Activated T-helper 2 cell treated with anti-CD3 and anti-CD28 coated beads, Interferon-gamma antibody, Interleukin-2, Interleukin-4, amounts not matched to agents 10 μg/mL and 5 μg/mL and 100 μg/mL, durations not matched to agents 14 hours and 24 hours and 36 hours (primary cell): Measurements from ENCODE around the gene OR4E1. TPM values are rescaled to one million over a fixed set of nuclear protein-coding genes. Genes with fewer than 3 reads are reported as not detected.

ENCODE experiments used
- DNase-seq: peaks from one replicate; pipeline ENCODE4 v3.0.0; 2021; ENCODE audit warnings: low spot score
- H3K27ac Mint-ChIP-seq: one replicate; pipeline ENCODE4 v1.8.0; 2021; ENCODE audit warnings: mixed read lengths
- H3K27me3 Mint-ChIP-seq: one replicate; pipeline ENCODE4 v1.8.0; 2021; ENCODE audit warnings: low read depth, mixed read lengths
- H3K36me3 Mint-ChIP-seq: one replicate; pipeline ENCODE4 v1.8.0; 2021; ENCODE audit warnings: low read depth, mixed read lengths
- H3K4me1 Mint-ChIP-seq: one replicate; pipeline ENCODE4 v1.8.0; 2021; ENCODE audit warnings: low read depth, mixed read lengths
- H3K4me3 Mint-ChIP-seq: one replicate; pipeline ENCODE4 v1.8.0; 2021; ENCODE audit warnings: low read depth, mild to moderate bottlenecking, moderate library complexity, mixed read lengths
- H3K9me3 Mint-ChIP-seq: one replicate; pipeline ENCODE4 v1.8.0; 2021; ENCODE audit warnings: mixed read lengths
- intact Hi-C: fragments of 100-400 bp; cut with micrococcal nuclease; formaldehyde crosslinking; loops from one replicate; pipeline ENCODE4 v1.15.1; 2023
- total RNA-seq: library from RNA; stranded (reverse); gene quantifications from 2 replicates; pipeline ENCODE4 v1.2.3, GENCODE V29; 2022

Gene OR4E1
- total RNA-seq, 1 donor from 2014 or later, result 0.07 TPM

DNA sequence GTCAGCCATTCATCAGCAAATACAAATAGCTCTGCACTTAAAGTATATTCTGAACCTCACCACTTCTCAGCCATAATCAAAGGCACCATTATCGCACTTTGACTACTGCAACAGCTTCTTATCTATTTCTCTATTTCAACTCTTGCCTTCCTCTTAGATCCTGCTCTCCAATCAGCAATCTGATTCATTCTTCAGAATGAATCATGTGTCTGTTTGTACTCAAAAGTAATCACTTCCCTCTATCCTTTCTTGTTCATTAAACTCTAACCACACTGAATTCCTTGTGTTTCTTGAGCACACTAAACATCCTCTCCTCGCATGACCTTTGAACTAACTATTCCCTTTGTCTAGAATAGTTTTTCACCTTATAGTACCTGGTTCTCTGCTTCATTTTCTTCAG lies 12.8 kb upstream of the OR4E1 start:
- H3K4me1 Mint-ChIP-seq, result no peaks in the 10 kb centered on the region
- H3K36me3 Mint-ChIP-seq, result no peaks in the 10 kb centered on the region
- DNase-seq, result no peak
- peaks cover 16% of the 10 kb centered on the region for H3K27me3 Mint-ChIP-seq
- intact Hi-C loops, result no loop called here
- H3K4me3 Mint-ChIP-seq, result no peak overlapping the region
- H3K9me3 Mint-ChIP-seq, result no peaks in the 10 kb centered on the region
- no peak overlapping the region for H3K27ac Mint-ChIP-seq

- intact Hi-C loops, result no loop called here
- Mint-ChIP-seq H3K4me1 (no peaks in the 10 kb centered on the region), H3K27ac (no peak overlapping the region), H3K36me3 (no peaks in the 10 kb centered on the region), H3K27me3 (peaks cover 23% of the 10 kb centered on the region), H3K4me3 (no peak overlapping the region), H3K9me3 (peaks cover 5% of the 10 kb centered on the region)
- no peak for DNase-seq
Measured at GRCh38 chr14:21680072-21680471, 6.5 kb upstream of the OR4E1 start.

- Mint-ChIP-seq H3K27me3 (peaks cover 6% of the 10 kb centered on the region), H3K9me3 (peaks cover 5% of the 10 kb centered on the region), H3K4me1 (no peaks in the 10 kb centered on the region), H3K36me3 (no peaks in the 10 kb centered on the region), H3K4me3 (no peak overlapping the region), H3K27ac (no peak overlapping the region)
- DNase-seq, result no peak
- intact Hi-C loops, result no loop called here
Measured at GRCh38 chr14:21675566-21675965, 1.9 kb upstream of the OR4E1 start.

DNA sequence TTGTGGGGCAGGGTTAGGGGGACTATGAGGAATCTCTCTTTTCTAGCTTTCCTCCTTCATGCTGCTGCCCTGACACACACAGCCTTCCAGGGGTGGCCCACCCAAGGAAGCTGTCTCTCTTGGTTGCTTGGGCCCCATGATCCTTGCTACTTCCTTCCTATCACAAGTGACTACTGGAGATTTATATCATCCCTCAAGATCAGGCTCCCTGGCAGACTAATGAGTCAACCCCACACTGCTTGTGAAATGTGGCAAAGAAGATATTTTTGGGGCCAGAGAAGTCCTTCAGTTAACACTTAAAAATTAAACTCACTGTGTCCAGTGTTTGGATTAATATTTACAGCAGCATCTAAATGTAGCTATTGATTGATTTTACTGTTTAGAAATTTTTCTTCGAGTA lies 1.5 kb downstream of the OR4E1 start:
- Mint-ChIP-seq H3K4me3 (no peak overlapping the region), H3K9me3 (peaks cover 5% of the 10 kb centered on the region), H3K27me3 (peaks cover 2% of the 10 kb centered on the region), H3K27ac (no peak overlapping the region), H3K4me1 (no peaks in the 10 kb centered on the region), H3K36me3 (no peaks in the 10 kb centered on the region)
- intact Hi-C loops, result no loop called here
- no peak for DNase-seq

- H3K36me3 Mint-ChIP-seq, result no peaks in the 10 kb centered on the region
Measured at GRCh38 chr14:21671371-21671770, 2.2 kb downstream of the OR4E1 start.

DNA sequence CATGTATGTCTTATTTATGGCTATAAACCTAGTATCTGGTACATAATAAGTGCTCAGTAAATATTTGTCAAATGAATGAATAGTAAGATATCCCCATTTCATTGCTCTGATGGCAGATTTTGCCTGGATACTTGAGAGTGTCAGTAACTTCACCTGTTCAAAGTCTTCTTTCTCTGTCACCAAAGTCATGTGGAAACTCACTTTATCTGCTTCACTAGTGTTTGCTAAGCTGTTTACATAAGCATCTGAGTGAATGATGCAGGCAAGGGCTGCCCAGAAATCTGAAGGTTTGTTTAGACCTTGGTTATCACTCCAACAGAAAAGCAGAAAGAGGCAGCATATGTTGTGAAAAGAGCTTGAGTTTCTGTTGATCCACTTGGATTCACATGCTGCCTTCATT lies 4.3 kb downstream of the OR4E1 start:
- Mint-ChIP-seq H3K27ac (no peak overlapping the region), H3K4me1 (no peaks in the 10 kb centered on the region), H3K9me3 (no peaks in the 10 kb centered on the region), H3K4me3 (no peak overlapping the region), H3K27me3 (peaks cover 2% of the 10 kb centered on the region), H3K36me3 (no peaks in the 10 kb centered on the region)
- DNase-seq, result no peak
- intact Hi-C loops, result no loop called here

More at GRCh38 chr14:21671371-21671770, 2.2 kb downstream of the OR4E1 start:
- H3K9me3 Mint-ChIP-seq, result peaks cover 5% of the 10 kb centered on the region
- DNase-seq, result no peak
- no peak overlapping the region for H3K4me3 Mint-ChIP-seq
- intact Hi-C loops, result no loop called here
- H3K27ac Mint-ChIP-seq, result no peak overlapping the region
- peaks cover 2% of the 10 kb centered on the region for H3K27me3 Mint-ChIP-seq
- H3K4me1 Mint-ChIP-seq, result no peaks in the 10 kb centered on the region

- H3K9me3 Mint-ChIP-seq, result no peaks in the 10 kb centered on the region
- H3K36me3 Mint-ChIP-seq, result no peaks in the 10 kb centered on the region
- H3K4me3 Mint-ChIP-seq, result no peak overlapping the region
- intact Hi-C loops, result no loop called here
- H3K4me1 Mint-ChIP-seq, result no peaks in the 10 kb centered on the region
- no peak overlapping the region for H3K27ac Mint-ChIP-seq
- DNase-seq, result no peak
- H3K27me3 Mint-ChIP-seq, result peaks cover 2% of the 10 kb centered on the region
Measured at GRCh38 chr14:21668377-21668776, 5.2 kb downstream of the OR4E1 start.

- intact Hi-C loops, result no loop called here
- Mint-ChIP-seq H3K27me3 (peaks cover 7% of the 10 kb centered on the region), H3K27ac (no peak overlapping the region), H3K4me1 (no peaks in the 10 kb centered on the region), H3K9me3 (no peaks in the 10 kb centered on the region), H3K4me3 (no peak overlapping the region), H3K36me3 (no peaks in the 10 kb centered on the region)
- no peak for DNase-seq
Measured at GRCh38 chr14:21656980-21657379, 16.6 kb downstream of the OR4E1 start.

GRCh38 chr14:21654215-21654614 lies 19.4 kb downstream of the OR4E1 start:
- Mint-ChIP-seq H3K4me3 (no peak overlapping the region), H3K9me3 (no peaks in the 10 kb centered on the region), H3K27ac (no peak overlapping the region), H3K36me3 (no peaks in the 10 kb centered on the region), H3K27me3 (peaks cover 7% of the 10 kb centered on the region), H3K4me1 (no peaks in the 10 kb centered on the region)
- DNase-seq, result no peak
- intact Hi-C loops, result no loop called here

DNA sequence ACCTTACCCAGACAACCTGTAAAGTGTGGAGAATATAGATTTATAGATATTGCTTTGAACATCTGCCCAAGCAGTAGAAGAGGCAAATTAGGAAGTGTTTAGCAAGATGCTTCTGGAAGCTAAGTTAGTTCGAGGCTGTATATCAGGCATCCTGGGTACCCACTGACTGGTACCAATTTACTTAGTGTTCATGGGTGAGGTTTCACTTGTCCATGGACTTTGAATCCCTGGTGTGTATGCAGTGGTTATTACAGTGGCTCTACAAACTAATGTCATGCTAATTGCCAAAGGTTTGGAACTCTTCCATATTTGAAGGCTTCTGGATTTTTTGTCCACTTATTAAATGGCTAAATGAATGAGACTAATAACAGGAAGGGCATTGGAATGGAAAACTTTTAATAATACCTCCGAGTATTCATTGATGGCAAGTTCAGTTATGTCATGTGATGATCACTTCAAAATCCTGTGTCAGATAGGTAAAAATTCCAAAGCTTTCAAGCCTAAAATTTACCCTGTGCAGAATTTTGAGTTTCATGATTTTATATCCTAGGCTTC lies 20.2 kb downstream of the OR4E1 start, which contains the start of gene OR4E2:
Gene OR4E2, plus strand, starts transcription at position 505 of the 555 bp plus-strand sequence. CDS start 11,248 bp downstream, outside the sequence.
- Mint-ChIP-seq H3K27ac (no peak within 1 kb of the TSS), H3K4me1 (no peaks in the 10 kb centered on the region), H3K27me3 (peaks cover 6% of the 10 kb centered on the region), H3K36me3 (no peaks in the 10 kb centered on the region), H3K9me3 (no peaks in the 10 kb centered on the region), H3K4me3 (no peak within 1 kb of the TSS)
- intact Hi-C loops, result no loop called here
- DNase-seq, result no peak

DNA sequence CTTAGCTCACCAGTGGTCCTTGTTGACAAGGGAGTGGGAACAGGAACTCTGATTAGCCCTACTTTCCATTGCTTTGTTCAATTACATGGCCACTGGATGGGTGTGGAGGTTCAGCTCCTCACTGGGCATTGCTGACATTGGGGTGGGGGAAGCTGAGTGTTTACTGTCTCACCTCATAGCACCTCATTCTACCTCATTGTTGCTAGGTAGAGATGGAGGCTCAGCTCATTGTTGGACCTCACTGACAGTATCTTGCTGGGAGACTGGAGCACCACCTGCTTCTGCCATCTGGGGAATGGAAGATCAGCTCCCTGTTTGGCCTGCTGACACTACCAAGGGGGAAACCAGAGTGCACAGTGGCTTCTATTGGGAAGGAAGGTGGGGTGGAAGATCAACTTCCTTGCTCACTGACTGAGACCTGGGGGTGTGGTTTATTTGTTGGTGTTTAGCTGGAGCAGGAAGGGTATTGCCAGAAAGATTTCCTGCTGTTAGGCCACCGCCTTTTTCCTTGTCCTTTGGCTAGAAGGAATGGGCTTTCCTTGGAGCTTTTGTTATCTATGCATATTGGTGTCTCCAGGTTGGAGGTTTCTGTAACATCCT lies 21.3 kb downstream of the OR4E1 start:
- Mint-ChIP-seq H3K4me1 (no peaks in the 10 kb centered on the region), H3K27ac (no peak overlapping the region), H3K36me3 (no peaks in the 10 kb centered on the region), H3K4me3 (no peak overlapping the region), H3K27me3 (peaks cover 6% of the 10 kb centered on the region), H3K9me3 (no peaks in the 10 kb centered on the region)
- no peak for DNase-seq
- intact Hi-C loops, result no loop called here

DNA sequence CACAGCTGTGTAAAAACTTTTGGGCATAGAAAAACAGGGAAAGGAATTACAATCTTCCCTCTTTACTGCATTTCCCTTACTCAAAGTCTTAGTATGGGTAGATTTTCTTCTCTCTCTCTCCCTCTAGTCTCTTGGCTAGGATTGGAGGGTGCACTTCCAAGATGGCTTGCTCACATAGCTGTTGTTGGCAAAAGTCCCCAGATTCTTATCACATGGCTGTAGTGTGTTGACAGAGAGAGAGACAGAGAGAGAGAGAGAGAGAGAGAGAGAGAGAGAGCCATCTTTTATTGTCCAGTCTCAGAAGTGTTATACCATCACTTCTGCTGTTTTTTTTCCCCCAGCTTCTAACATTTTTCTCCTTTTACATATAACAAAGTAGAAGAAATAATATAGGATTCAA lies 26.2 kb downstream of the OR4E1 start:
- no peak overlapping the region for H3K4me3 Mint-ChIP-seq
- no peaks in the 10 kb centered on the region for H3K36me3 Mint-ChIP-seq
- peaks cover 6% of the 10 kb centered on the region for H3K27me3 Mint-ChIP-seq
- no peaks in the 10 kb centered on the region for H3K9me3 Mint-ChIP-seq
- no peaks in the 10 kb centered on the region for H3K4me1 Mint-ChIP-seq
- no peak for DNase-seq
- intact Hi-C loops, result no loop called here
- H3K27ac Mint-ChIP-seq, result no peak overlapping the region

DNA sequence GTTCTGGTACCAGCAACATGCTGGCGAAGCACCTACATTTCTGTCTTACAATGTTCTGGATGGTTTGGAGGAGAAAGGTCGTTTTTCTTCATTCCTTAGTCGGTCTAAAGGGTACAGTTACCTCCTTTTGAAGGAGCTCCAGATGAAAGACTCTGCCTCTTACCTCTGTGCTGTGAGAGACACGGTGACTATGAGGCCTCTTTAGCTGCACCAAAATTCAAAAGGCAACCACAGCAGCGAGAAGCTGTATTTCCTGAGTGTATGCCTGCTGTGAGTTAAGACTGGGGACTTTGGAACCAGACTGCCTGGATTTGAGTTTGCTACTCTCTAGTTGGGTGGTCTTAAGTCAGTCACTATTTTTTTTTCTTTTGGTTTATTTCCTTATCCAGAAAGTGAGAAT lies 30.2 kb downstream of the OR4E1 start:
- Mint-ChIP-seq H3K27ac (no peak overlapping the region), H3K27me3 (peaks cover 3% of the 10 kb centered on the region), H3K4me1 (no peaks in the 10 kb centered on the region), H3K9me3 (no peaks in the 10 kb centered on the region), H3K4me3 (peak overlapping the region; percentile 26), H3K36me3 (no peaks in the 10 kb centered on the region)
- intact Hi-C loops, result no loop called here
- no peak for DNase-seq
